Loucy (cell line): ENCODE measurements around the gene TMEM163.
"Not testable (repeated sequence)": the region's sequence is repeated elsewhere in the genome, so short reads cannot be mapped to it uniquely, and the experiment has no call there.

Experiments
- H2AFZ ChIP-seq: fragments of 200-600 bp; sonication (generic); 2 replicates; pipeline ENCODE4 v1.6.0; 2016; ENCODE audit warnings: antibody characterized with exemption, mild to moderate bottlenecking, low read length, moderate library complexity
- H3F3A ChIP-seq: fragments of 200-600 bp; 2 replicates; pipeline ENCODE4 v1.6.0; 2016; ENCODE audit warnings: antibody characterized with exemption, low read depth, mild to moderate bottlenecking
- H3K27me3 ChIP-seq: fragments of 200-600 bp; sonication (generic); 2 replicates; pipeline ENCODE4 v1.6.1; 2014; ENCODE audit warnings: low read length, mild to moderate bottlenecking; ENCODE audit not compliant: insufficient read depth, poor library complexity, severe bottlenecking
- H3K36me3 ChIP-seq: fragments of 200-600 bp; sonication (generic); 2 replicates; pipeline ENCODE4 v1.6.1; 2016; ENCODE audit warnings: low read length; ENCODE audit not compliant: insufficient read depth
- H3K4me1 ChIP-seq: fragments of 200-600 bp; sonication (generic); 2 replicates; pipeline ENCODE4 v1.5.1; 2014; ENCODE audit warnings: low read length, mild to moderate bottlenecking; ENCODE audit not compliant: insufficient read depth, poor library complexity, severe bottlenecking
- H3K4me2 ChIP-seq: fragments of 200-600 bp; sonication (generic); 2 replicates; pipeline ENCODE4 v1.6.0; 2014; ENCODE audit warnings: antibody characterized with exemption, low read length, low read depth, mild to moderate bottlenecking; ENCODE audit not compliant: poor library complexity, severe bottlenecking
- H3K4me3 ChIP-seq: fragments of 200-600 bp; sonication (generic); 2 replicates; pipeline ENCODE4 v1.5.1; 2014; ENCODE audit warnings: low read length, mild to moderate bottlenecking, mixed read lengths; ENCODE audit not compliant: poor library complexity, severe bottlenecking
- H3K79me2 ChIP-seq: fragments of 200-600 bp; sonication (generic); 2 replicates; pipeline ENCODE4 v1.6.1; 2014; ENCODE audit warnings: low read length; ENCODE audit not compliant: insufficient read depth
- H3K9ac ChIP-seq: fragments of 200-600 bp; sonication (generic); 2 replicates; pipeline ENCODE4 v1.6.0; 2014; ENCODE audit warnings: mild to moderate bottlenecking, low read depth, low read length, moderate library complexity; ENCODE audit not compliant: poor library complexity, severe bottlenecking
- H3K9me2 ChIP-seq: fragments of 200-600 bp; sonication (generic); replicated peaks from 2 replicates; pipeline ENCODE4 v1.6.1; 2016; ENCODE audit warnings: low read depth, low read length, mixed read lengths
- H3K9me3 ChIP-seq: fragments of 200-600 bp; sonication (generic); 2 replicates; pipeline ENCODE4 v1.6.1; 2014; ENCODE audit warnings: mild to moderate bottlenecking, antibody characterized with exemption, low read length, low read depth; ENCODE audit not compliant: insufficient read depth
- H4K20me1 ChIP-seq: fragments of 200-600 bp; sonication (generic); 2 replicates; pipeline ENCODE4 v1.6.0; 2014; ENCODE audit warnings: antibody characterized with exemption, low read length, mild to moderate bottlenecking; ENCODE audit not compliant: insufficient read depth, poor library complexity, severe bottlenecking
- CTCF ChIP-seq: fragments of 200-600 bp; sonication (generic); conservative IDR thresholded peaks from 2 replicates; pipeline ENCODE4 v1.5.1; 2014; ENCODE audit warnings: mild to moderate bottlenecking, antibody characterized with exemption, low read length
- EZH2phosphoT487 ChIP-seq: fragments of 200-600 bp; IDR thresholded peaks from 2 replicates; pipeline ENCODE4 v1.6.1; 2018; ENCODE audit warnings: antibody characterized with exemption, mild to moderate bottlenecking, moderate library complexity, borderline replicate concordance

The TMEM163 gene

GRCh38 chr2:134760385-134760784 is 41.6 kb upstream of the TMEM163 start:
- no peak overlapping the region for H2AFZ ChIP-seq
- TF ChIP-seq CTCF, result no peak
- TF ChIP-seq EZH2phosphoT487, result no peak

GRCh38 chr2:134758633-134759032 is 39.8 kb upstream of the TMEM163 start:
- Histone ChIP-seq H4K20me1 (no peaks in the 10 kb centered on the region), H3K36me3 (no peaks in the 10 kb centered on the region), H2AFZ (no peak overlapping the region), H3K4me3 (no peak overlapping the region), H3K4me2 (no peak overlapping the region), H3F3A (no peaks in the 10 kb centered on the region), H3K4me1 (no peaks in the 10 kb centered on the region), H3K27me3 (no peaks in the 10 kb centered on the region), H3K79me2 (no peaks in the 10 kb centered on the region), H3K9me2 (no peaks in the 10 kb centered on the region), H3K9ac (no peak overlapping the region), H3K9me3 (no peaks in the 10 kb centered on the region)
- TF ChIP-seq EZH2phosphoT487 (no peak), CTCF (no peak)

More at GRCh38 chr2:134760385-134760784, 41.6 kb upstream of the TMEM163 start:
- H3K4me2 ChIP-seq, result no peak overlapping the region
- H3K79me2 ChIP-seq, result no peaks in the 10 kb centered on the region
- H3K9me2 ChIP-seq, result no peaks in the 10 kb centered on the region
- no peaks in the 10 kb centered on the region for H4K20me1 ChIP-seq
- no peaks in the 10 kb centered on the region for H3K9me3 ChIP-seq
- no peaks in the 10 kb centered on the region for H3F3A ChIP-seq
- no peak overlapping the region for H3K9ac ChIP-seq
- H3K4me1 ChIP-seq, result no peaks in the 10 kb centered on the region
- H3K4me3 ChIP-seq, result no peak overlapping the region
- no peaks in the 10 kb centered on the region for H3K27me3 ChIP-seq
- H3K36me3 ChIP-seq, result no peaks in the 10 kb centered on the region

GRCh38 chr2:134751981-134752380 is 33.2 kb upstream of the TMEM163 start:
- not testable (repeated sequence) for H3K4me3 ChIP-seq, H3K4me1 ChIP-seq, H3K79me2 ChIP-seq, H3K9me2 ChIP-seq, H3K36me3 ChIP-seq, H3K9ac ChIP-seq, H3K4me2 ChIP-seq, H3K27me3 ChIP-seq, H4K20me1 ChIP-seq, H3F3A ChIP-seq, H3K9me3 ChIP-seq, H2AFZ ChIP-seq

- no peaks in the 10 kb centered on the region for H3K79me2 ChIP-seq
- TF ChIP-seq CTCF, result no peak
- TF ChIP-seq EZH2phosphoT487, result no peak
- no peak overlapping the region for H3K4me2 ChIP-seq
- H3K27me3 ChIP-seq, result no peaks in the 10 kb centered on the region
- H4K20me1 ChIP-seq, result no peaks in the 10 kb centered on the region
- H3K9me2 ChIP-seq, result no peaks in the 10 kb centered on the region
- no peaks in the 10 kb centered on the region for H3K36me3 ChIP-seq
- H3F3A ChIP-seq, result no peaks in the 10 kb centered on the region
- H3K4me1 ChIP-seq, result no peaks in the 10 kb centered on the region
- no peak overlapping the region for H3K9ac ChIP-seq
- no peaks in the 10 kb centered on the region for H3K9me3 ChIP-seq
- no peak overlapping the region for H3K4me3 ChIP-seq
- no peak overlapping the region for H2AFZ ChIP-seq
Measured at GRCh38 chr2:134745546-134745945, 26.7 kb upstream of the TMEM163 start.
